B cell (primary cell): ENCODE measurements around the gene NCMAP. TPM values are rescaled to one million over a fixed set of nuclear protein-coding genes. Genes with fewer than 3 reads are reported as not detected.

Experiments used
- ATAC-seq: fragments of 200-7000 bp; cut with Tn5 transposase; one replicate; pipeline ENCODE4 v1.10.0; 2021; ENCODE audit warnings: low read depth, mild to moderate bottlenecking, moderate number of reproducible peaks, moderate library complexity
- CTCF ChIA-PET: fragments of 350-600 bp; sonication (Branson Sonifier 250); formaldehyde crosslinking; loops from one replicate; lab custom pipeline; 2021; ENCODE audit warnings: antibody characterized with exemption, inconsistent platforms; lab: Charles Lee
- POLR2A ChIA-PET: fragments of 350-600 bp; sonication (Branson Sonifier 250); formaldehyde crosslinking; loops from one replicate; lab custom pipeline; 2021; ENCODE audit warnings: antibody characterized with exemption; lab: Charles Lee
- DNase-seq: peaks from one replicate; pipeline ENCODE4 v3.0.0; 2013
- H2AFZ ChIP-seq: 2 replicates; pipeline ENCODE4 v1.6.1; 2012; ENCODE audit warnings: mild to moderate bottlenecking, low read depth, low read length; ENCODE audit not compliant: insufficient read depth, poor library complexity, severe bottlenecking
- H3K27ac ChIP-seq, 2 donors: 1 replicate in 1 of 2; 2 replicates in 1 of 2; pipeline ENCODE4 v1.5.1; 2012 to 2013; ENCODE audit warnings: low read length in 2 of 2, mild to moderate bottlenecking in 2 of 2, moderate library complexity in 1 of 2
- H3K27me3 ChIP-seq, 4 experiments: fragments of 200-600 bp in 1 of 4; sonication (generic) in 1 of 4; replicated peaks in 1 of 4; 1 replicate in 2 of 4; 2 replicates in 2 of 4; pipeline versions ENCODE4 v1.6.1 to v1.7.0; 2013 to 2016; ENCODE audit warnings: low read length in 3 of 4, mild to moderate bottlenecking in 2 of 4, mixed read lengths in 1 of 4, moderate library complexity in 1 of 4; ENCODE audit not compliant: insufficient read depth in 4 of 4, control insufficient read depth in 3 of 4; ENCODE audit errors: control extremely low read depth in 1 of 4
- H3K36me3 ChIP-seq, 2 experiments: replicated peaks in 1 of 2; 1 replicate in 1 of 2; 2 replicates in 1 of 2; pipeline versions ENCODE4 v1.6.1 to v1.7.1; 2013; ENCODE audit warnings: low read length in 1 of 2; ENCODE audit not compliant: insufficient read depth in 2 of 2, control insufficient read depth in 1 of 2; ENCODE audit errors: control extremely low read depth in 1 of 2, extremely low read depth in 1 of 2
- H3K4me1 ChIP-seq, 2 donors: fragments of 200-600 bp in 1 of 2; sonication (generic) in 1 of 2; 1 replicate in 1 of 2; 2 replicates in 1 of 2; pipeline versions ENCODE4 v1.5.1 to v1.6.1; 2013 to 2017; ENCODE audit warnings: low read length in 2 of 2; ENCODE audit not compliant: control insufficient read depth in 2 of 2, insufficient read depth in 2 of 2
- H3K4me2 ChIP-seq: replicated peaks from 2 replicates; pipeline ENCODE3; 2012; ENCODE audit warnings: mild to moderate bottlenecking, low read depth, low read length; ENCODE audit not compliant: poor library complexity, severe bottlenecking
- H3K4me3 ChIP-seq, 5 experiments: fragments of 200-600 bp in 1 of 5; sonication (generic) in 1 of 5; 1 replicate in 3 of 5; 2 replicates in 2 of 5; pipeline versions ENCODE4 v1.5.1 to v1.7.0; 2011 to 2016; ENCODE audit warnings: low read length in 4 of 5, mild to moderate bottlenecking in 4 of 5, low read depth in 2 of 5, control low read depth in 1 of 5, moderate library complexity in 1 of 5; ENCODE audit not compliant: insufficient read depth in 1 of 5; ENCODE audit errors: control extremely low read depth in 1 of 5, extremely low read depth in 1 of 5
- H3K79me2 ChIP-seq: fragments of 200-600 bp; sonication (generic); one replicate; pipeline ENCODE4 v1.6.0; 2016; ENCODE audit warnings: low read length; ENCODE audit not compliant: control insufficient read depth, insufficient read depth
- H3K9ac ChIP-seq: fragments of 200-600 bp; sonication (generic); 2 replicates; pipeline ENCODE4 v1.6.1; 2017; ENCODE audit warnings: mild to moderate bottlenecking, low read length, moderate library complexity
- H3K9me3 ChIP-seq, 3 donors: one replicate each; pipeline versions ENCODE4 v1.6.1 to v1.7.1; 2013; ENCODE audit warnings: low read length in 2 of 3; ENCODE audit not compliant: control insufficient read depth in 2 of 3, insufficient read depth in 1 of 3; ENCODE audit errors: control extremely low read depth in 1 of 3
- H4K20me1 ChIP-seq: 2 replicates; pipeline ENCODE4 v1.6.0; 2012; ENCODE audit warnings: mild to moderate bottlenecking, low read length; ENCODE audit not compliant: insufficient read depth, control insufficient read depth, poor library complexity, severe bottlenecking
- H3K27ac Mint-ChIP-seq: one replicate; pipeline ENCODE4 v1.8.0; 2021; ENCODE audit warnings: mixed read lengths
- H3K27me3 Mint-ChIP-seq: one replicate; pipeline ENCODE4 v1.8.0; 2021; ENCODE audit warnings: mixed read lengths
- H3K4me1 Mint-ChIP-seq: one replicate; pipeline ENCODE4 v1.8.0; 2021; ENCODE audit warnings: mixed read lengths
- H3K4me3 Mint-ChIP-seq: one replicate; pipeline ENCODE4 v1.8.0; 2021; ENCODE audit warnings: mixed read lengths
- H3K9me3 Mint-ChIP-seq: one replicate; pipeline ENCODE4 v1.8.0; 2022; ENCODE audit warnings: mixed read lengths; ENCODE audit not compliant: insufficient read depth
- EZH2 ChIP-seq: IDR thresholded peaks from 2 replicates; pipeline ENCODE4 v1.6.1; 2012; ENCODE audit warnings: borderline replicate concordance, low read depth, mild to moderate bottlenecking, moderate library complexity, low read length; ENCODE audit not compliant: insufficient read depth, poor library complexity, severe bottlenecking
- WGBS: methylation state at CpG from one replicate; pipeline ENCODE4 v1.1.5; 2013; ENCODE audit warnings: missing lambda C conversion rate; ENCODE audit not compliant: insufficient coverage; 5-methylcytosine and 5-hydroxymethylcytosine counted together
- intact Hi-C: fragments of 100-400 bp; cut with micrococcal nuclease; formaldehyde crosslinking; loops from one replicate; pipeline ENCODE4 v1.10.0; 2022
- polyA plus RNA-seq: library from polyadenylated mRNA; depleted of rRNA; stranded (reverse); fragments of >200 nt; gene quantifications from 2 replicates; pipeline ENCODE4 v1.2.3, GENCODE V29; 2012
- total RNA-seq, 2 donors: library from RNA; stranded (reverse); fragments of 120-200 nt in 1 of 2; gene quantifications; 1 replicate in 1 of 2; 2 replicates in 1 of 2; pipeline versions ENCODE4 v1.2.3 to v1.2.4, GENCODE V29; 2013 to 2022
- TF ChIP-seq, protein P1 (sequence below): fragments of 200-600 bp; IDR thresholded peaks from one replicate; pipeline ENCODE4 v1.8.0; 2022; ENCODE audit warnings: antibody characterized with exemption, mild to moderate bottlenecking

The NCMAP gene
- total and polyA plus RNA-seq, 2 donors (not counting 1 experiment from before 2014, with no cell fraction given) = not detected

- no peaks in the 10 kb centered on the region for H4K20me1 ChIP-seq
- no peak overlapping the region for H3K27ac ChIP-seq
- Mint-ChIP-seq H3K27ac (no peak overlapping the region), H3K9me3 (no peaks in the 10 kb centered on the region), H3K27me3 (peaks cover 35% of the 10 kb centered on the region), H3K4me3 (no peak overlapping the region), H3K4me1 (no peaks in the 10 kb centered on the region)
- H2AFZ ChIP-seq = no peak overlapping the region
- 91% methylated on average over 5 of the region's 5 CpGs for WGBS
- no peak overlapping the region for H3K4me2 ChIP-seq
- H3K27me3 ChIP-seq = peaks cover 0 to 5% (median 2%) of the 10 kb centered on the region in 4 experiments
- ChIA-PET POLR2A (no interaction called here), CTCF (no interaction called here)
- no peaks in the 10 kb centered on the region for H3K9me3 ChIP-seq
- DNase-seq (no peak), ATAC-seq (no peak)
- H3K4me1 ChIP-seq = no peaks in the 10 kb centered on the region
- H3K36me3 ChIP-seq = no peaks in the 10 kb centered on the region
- TF ChIP-seq, protein P1, sequence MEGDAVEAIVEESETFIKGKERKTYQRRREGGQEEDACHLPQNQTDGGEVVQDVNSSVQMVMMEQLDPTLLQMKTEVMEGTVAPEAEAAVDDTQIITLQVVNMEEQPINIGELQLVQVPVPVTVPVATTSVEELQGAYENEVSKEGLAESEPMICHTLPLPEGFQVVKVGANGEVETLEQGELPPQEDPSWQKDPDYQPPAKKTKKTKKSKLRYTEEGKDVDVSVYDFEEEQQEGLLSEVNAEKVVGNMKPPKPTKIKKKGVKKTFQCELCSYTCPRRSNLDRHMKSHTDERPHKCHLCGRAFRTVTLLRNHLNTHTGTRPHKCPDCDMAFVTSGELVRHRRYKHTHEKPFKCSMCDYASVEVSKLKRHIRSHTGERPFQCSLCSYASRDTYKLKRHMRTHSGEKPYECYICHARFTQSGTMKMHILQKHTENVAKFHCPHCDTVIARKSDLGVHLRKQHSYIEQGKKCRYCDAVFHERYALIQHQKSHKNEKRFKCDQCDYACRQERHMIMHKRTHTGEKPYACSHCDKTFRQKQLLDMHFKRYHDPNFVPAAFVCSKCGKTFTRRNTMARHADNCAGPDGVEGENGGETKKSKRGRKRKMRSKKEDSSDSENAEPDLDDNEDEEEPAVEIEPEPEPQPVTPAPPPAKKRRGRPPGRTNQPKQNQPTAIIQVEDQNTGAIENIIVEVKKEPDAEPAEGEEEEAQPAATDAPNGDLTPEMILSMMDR = no peak
- no peak for TF ChIP-seq EZH2
- H3K79me2 ChIP-seq = no peaks in the 10 kb centered on the region
- intact Hi-C loops = no loop called here
- no peak overlapping the region for H3K9ac ChIP-seq
- no peak overlapping the region for H3K4me3 ChIP-seq
Observed at GRCh38 chr1:24619376-24619775, 63.5 kb downstream of the NCMAP start.

GRCh38 chr1:24620678-24621077 is 64.8 kb downstream of the NCMAP start:
- no peaks in the 10 kb centered on the region for H3K79me2 ChIP-seq
- Mint-ChIP-seq H3K27ac (no peak overlapping the region), H3K9me3 (no peaks in the 10 kb centered on the region), H3K27me3 (peaks cover 37% of the 10 kb centered on the region), H3K4me1 (no peaks in the 10 kb centered on the region), H3K4me3 (no peak overlapping the region)
- ATAC-seq = no peak
- H3K4me3 ChIP-seq = no peak overlapping the region
- H3K4me2 ChIP-seq = no peak overlapping the region
- DNase-seq = no peak
- no peak overlapping the region for H3K27ac ChIP-seq
- intact Hi-C loops = no loop called here
- no peaks in the 10 kb centered on the region for H4K20me1 ChIP-seq
- H3K27me3 ChIP-seq = peaks cover 0 to 5% (median 3%) of the 10 kb centered on the region in 4 experiments
- H3K9ac ChIP-seq = no peak overlapping the region
- no peaks in the 10 kb centered on the region for H3K9me3 ChIP-seq
- H2AFZ ChIP-seq = no peak overlapping the region
- no peaks in the 10 kb centered on the region for H3K36me3 ChIP-seq
- 84% methylated on average over 2 of the region's 5 CpGs for WGBS
- POLR2A ChIA-PET = no interaction called here
- CTCF ChIA-PET = interaction anchor here (0.7 kb wide), 2 partner anchors 29 to 108 kb away, joined by 3 read pairs; no protein-coding TSS in a partner anchor
- TF ChIP-seq, protein P1 = no peak
- TF ChIP-seq EZH2 = no peak
- H3K4me1 ChIP-seq = no peaks in the 10 kb centered on the region
